ENCODE data around the gene MC1R.
"Not testable (repeated sequence)": the region's sequence is repeated elsewhere in the genome, so short reads cannot be mapped to it uniquely, and the experiment has no call there.

Gene MC1R

DNA sequence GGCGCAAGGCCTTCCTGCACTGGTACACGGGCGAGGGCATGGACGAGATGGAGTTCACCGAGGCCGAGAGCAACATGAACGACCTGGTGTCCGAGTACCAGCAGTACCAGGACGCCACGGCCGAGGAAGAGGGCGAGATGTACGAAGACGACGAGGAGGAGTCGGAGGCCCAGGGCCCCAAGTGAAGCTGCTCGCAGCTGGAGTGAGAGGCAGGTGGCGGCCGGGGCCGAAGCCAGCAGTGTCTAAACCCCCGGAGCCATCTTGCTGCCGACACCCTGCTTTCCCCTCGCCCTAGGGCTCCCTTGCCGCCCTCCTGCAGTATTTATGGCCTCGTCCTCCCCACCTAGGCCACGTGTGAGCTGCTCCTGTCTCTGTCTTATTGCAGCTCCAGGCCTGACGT lies 17.0 kb downstream of the MC1R start:
- DNase-seq (ENCODE audit: low read depth) = not testable (repeated sequence)

DNA sequence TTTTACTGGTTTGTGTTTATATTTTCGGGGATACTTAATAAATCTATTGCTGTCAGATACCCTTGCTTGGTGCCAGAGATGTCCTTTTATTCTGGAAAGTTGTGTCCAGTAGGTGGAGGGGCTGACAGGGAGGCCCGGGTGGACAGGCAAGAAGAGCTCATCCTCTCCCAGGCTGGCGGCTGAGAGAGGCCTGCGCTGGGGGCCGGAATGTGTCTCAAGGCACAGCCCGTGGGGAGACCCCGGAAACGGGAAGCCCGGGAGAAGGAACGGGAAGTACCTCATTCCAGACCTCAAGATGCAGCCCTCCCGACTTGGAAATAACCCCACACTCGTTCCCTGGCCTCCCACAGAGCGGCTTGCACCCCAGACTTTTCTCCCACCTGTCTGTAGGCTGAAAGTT lies 17.4 kb downstream of the MC1R start:
- DNase-seq (ENCODE audit: low read depth) = no peak

DNA sequence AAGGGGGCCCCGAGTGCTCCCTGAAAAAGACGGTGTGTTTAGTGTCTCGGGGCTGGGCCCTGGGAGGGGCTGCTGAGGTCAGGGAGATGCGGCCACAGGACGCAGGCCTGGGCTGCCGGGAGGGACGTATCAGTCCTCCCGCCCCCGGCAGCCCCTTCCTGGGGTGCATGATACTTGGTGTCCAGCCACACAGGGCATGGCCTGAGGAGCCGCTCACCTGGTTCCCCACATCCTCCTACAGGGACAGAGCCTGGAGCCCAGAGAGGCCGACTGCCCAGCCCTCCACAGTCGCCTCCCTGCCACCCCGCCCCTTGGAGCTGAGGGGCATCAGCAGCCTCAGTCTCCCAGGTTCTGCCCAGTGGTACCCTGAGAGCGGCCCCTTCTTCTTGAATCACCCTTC lies 17.8 kb downstream of the MC1R start:
- DNase-seq (ENCODE audit: low read depth) = no peak

DNA sequence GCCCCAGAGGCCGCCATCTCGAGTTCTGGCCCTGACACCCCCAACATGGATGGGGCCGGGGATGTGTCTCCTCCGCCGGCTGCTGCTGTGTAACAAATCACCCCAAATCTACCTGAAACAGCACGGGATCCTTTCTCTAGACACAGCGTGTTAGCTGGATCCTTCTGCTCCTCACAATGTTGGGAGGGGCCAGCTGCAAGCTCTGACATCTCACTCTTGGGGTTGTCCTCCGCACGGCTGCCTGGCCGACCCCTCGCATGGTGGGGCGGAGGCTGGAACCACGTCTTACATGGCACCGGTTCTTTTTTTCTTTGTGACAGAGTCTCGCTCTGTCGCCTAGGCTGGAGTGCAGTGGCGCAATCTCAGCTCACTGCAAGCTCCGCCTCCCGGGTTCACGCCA lies 18.3 kb downstream of the MC1R start:
- no peak for DNase-seq (ENCODE audit: low read depth)

DNA sequence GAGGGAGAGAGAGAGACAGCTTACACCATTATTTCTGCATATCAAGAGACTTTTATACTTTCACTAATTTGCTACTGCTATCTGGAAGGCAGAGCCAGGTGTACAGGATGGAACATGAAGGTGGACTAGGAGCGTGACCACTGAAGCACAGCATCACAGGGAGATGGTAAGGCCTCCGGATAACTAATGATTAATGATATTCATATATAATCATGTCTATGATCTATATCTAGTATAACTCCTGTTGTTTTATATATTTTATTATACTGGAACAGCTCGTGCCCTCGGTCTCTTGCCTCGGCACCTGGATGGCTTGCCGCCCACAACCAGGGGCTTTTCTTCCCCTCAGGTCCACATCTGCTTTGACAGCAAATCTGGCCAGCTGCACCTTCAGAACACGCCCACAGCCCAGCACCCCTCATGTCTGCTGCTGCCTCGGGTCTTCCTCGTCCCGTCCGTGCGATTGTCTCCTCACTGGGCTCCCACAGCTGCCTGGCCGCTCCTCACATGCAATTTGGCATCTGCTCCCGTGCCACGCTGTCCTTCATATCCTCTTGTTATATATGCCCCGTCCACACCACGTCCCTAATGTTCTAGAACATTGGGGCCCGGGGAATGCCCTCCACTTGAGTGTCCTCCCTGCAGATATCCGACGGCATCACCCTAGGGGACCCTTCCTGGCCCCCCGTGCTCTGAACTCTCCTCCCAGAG lies 19.7 kb downstream of the MC1R start:
- DNase-seq (ENCODE audit: low read depth) = no peak

DNA sequence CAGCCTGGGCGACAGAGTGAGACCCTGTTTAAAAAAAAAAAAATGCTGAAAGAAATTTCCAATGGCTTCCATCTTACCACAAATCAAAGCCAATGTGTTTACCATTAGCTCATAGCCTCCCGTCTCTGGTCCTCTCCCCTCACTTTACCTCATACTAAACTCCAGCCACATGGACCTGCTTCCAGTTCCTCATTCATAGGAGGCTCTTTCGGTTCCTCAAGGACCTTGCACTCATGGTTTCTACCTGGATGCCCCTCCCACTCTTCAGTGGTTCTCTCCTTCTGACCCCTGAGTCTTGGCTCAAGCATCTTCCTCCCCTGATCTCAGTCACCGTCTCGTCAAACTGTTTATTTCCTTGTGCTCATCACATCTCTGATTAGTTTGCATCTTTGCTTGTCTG lies 26.1 kb downstream of the MC1R start:
- DNase-seq (ENCODE audit: low read depth) = no peak

DNA sequence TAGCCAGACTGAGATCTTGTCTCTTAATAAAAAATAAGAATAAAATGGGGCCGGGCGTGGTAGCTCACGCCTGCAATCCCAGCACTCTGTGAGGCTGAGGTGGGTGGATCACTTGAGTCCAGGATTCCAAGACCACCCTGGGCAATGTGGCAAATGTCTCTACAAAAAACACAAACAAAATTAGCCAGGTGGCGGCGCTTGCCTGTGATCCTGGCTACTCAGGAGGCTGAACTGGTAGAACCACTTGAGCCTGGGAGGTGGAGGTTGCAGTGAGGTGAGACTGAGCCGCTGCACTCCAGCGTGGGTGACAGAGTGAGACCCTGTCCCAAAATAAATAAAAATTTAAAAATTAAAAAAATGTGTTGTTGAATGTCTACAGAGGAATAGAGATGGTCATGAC lies 27.0 kb downstream of the MC1R start:
- DNase-seq (ENCODE audit: low read depth) = no peak

DNA sequence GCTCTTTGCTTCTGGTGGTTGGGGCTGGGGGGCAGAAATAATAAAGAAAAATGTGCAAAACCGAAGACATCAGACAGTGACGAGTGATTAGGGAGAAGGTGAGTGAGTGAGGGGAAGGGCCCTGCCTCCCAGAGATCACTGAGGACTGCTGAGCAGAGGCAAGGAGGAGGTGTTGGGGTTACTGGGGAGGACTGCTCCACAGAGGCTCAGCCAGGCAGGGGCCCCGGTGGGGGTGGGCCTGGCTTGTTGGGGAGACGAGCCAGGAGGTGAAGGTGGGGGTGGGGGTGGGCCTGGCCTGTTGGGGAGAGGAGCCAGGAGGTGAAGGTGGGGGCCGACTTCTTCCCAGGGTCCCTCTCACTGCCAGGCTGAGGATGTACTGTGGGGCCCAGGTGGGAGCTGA lies 27.9 kb downstream of the MC1R start:
- no peak for DNase-seq (ENCODE audit: low read depth)

DNA sequence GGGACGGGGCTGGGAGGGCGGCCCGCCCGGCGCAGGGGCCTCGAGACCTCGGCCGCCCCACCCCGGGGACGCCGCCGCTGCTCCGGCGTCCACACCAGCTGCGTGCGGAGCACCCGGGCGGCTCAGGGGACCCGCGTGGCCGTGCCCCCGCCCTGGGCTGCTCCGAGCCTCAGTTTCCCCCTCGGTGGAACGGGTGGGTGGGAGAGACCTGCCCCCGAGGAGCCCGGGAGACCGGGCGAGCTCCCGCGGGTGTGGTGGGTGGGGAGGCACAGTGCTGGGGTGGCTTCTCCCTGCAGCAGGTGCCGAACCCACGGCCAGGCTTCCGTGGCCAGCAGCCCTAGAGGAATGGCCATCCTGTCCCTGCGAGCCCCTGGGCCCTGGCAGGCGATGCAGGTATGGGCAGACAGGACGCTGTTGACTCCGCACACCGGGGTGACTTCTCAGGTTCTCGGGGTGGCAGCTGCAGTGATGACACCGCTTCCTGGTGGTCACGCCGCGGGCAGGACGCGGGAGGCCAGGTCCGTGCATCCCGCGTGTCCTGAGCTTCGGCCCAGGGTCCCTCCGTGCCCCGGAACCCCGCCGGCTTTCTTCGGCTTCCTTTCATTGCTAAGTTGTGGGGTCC lies 30.6 kb downstream of the MC1R start:
- no peak for DNase-seq (ENCODE audit: low read depth)

DNA sequence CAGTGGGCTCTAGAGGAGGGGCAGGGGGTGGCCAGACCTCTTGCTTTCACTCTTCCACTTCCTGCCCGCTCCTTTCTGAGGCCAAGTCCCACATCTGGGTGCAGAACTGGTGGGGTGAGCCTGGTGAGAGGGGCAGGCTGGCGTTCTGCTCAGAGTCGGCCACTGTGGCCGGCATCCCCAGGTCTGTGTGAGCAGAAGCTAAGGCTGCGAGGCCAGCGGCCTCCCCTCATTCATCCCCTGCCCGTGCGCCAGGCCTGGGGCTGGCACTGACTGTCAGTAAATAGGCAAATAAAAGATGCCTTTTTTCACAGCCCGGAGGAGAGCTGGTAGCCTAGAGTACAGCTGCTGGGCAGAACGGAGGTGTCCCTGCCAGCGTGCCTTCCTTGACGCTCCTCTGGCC lies 31.1 kb downstream of the MC1R start:
- no peak for DNase-seq (ENCODE audit: low read depth)

DNA sequence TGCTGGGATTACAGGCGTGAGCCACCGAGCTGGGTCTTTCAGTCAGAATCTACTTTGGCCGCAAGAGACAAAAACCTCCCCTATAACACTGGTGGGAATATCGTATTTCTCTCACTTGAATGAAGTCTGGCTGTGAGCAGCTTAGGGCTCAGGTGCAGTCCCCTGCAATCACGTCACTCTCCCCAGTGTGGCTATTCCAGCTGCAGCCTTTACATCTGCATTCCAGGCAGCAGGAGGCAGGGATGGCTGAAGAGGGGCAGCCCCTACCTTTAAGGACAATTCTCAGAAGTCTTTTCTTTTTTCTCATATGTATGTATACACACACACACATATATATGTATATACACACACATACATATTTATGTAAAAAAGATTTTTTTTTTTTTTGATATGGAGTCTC lies 32.8 kb downstream of the MC1R start:
- DNase-seq (ENCODE audit: low read depth) = no peak

DNA sequence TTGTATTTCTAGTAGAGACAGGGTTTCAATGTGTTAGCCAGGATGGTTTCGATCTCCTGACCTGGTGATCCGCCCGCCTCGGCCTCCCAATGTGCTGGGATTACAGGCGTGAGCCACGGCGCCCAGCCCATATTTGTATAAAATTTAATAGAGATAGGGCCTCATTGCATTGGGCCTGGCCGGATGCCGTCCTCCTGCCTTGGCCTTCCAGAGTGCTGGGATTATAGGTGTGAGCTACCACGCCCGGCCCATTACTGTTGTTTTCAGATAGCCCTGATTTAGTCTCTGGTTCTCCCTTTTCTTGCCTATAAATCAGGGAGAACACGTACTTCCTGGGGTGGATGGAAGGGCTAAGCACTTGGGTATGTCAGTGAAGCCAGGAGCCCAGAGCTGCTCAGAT lies 33.4 kb downstream of the MC1R start:
- DNase-seq (ENCODE audit: low read depth) = no peak

DNA sequence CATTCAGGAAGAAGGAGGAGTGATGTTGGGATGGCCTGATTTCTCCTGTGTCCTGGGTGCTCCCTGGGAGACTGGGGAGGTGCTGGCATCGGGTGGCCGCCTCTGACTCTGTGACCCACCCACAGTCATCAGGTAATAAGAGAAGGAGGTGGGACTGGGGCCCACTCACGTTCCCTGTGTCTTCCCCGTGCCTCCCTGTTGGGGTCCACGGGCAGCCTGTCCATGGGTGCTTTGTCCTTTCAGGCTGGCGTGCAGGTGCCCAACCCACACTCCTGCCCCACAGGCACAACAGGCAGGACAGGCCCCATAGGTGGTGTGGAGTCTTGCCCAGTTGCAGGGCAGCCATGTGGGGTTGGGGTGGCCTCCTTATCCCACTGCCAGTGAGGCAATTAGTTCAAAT lies 33.9 kb downstream of the MC1R start:
- DNase-seq (ENCODE audit: low read depth) = no peak

DNA sequence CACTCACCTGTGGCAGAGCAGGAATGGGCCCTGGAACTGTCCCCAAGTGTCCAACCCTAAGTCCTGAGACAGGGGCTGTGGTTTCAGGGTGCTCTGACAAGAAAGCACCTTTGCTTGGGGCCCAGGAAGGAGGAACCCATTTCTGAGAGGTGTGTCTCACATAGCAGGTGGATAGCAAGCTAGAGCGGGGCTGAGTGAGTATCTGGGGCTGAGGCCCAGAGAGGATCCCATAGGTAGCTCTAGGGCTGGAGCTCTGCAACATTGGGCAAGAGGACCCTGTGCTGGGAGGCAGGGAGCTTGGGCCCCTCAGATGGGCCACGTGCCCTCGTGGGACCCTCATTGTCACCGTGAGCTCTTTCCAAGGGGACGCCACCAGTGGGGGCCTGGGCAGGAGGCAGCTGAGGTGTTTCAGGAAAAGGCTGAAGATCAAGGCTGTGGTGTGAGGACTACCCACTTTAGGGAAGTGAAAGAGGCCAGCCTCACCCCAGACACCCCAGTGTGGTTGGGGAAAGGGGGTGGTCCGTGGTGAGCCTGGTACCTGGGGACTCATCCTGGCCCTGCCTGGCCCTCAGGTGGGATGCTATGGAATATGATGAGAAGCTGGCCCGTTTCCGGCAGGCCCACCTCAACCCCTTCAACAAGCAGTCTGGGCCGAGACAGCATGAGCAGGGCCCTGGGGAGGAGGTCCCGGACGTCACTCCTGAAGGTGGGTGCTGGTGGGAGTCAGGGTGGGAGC lies 35.2 kb downstream of the MC1R start:
- DNase-seq (ENCODE audit: low read depth) = no peak

DNA sequence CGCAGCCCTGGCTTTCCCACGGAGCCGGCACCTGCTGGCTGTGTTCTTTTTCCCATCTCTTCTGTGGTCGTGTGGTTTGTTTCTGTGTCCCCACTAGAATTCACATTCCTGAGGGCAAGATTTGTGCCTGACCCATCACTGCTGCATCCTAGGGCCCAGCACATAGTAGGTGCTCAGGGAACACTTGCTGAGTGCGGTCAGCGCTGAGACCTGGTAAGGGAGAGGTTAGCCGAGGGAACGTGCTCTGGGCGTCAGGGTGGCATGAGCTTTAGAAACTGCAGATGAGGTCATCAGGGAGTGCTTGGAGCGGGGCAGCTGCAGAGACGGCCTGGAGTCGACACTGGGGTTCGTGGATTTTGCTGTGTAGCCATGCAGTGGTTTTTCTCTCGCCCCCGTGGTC lies 35.8 kb downstream of the MC1R start:
- DNase-seq (ENCODE audit: low read depth) = no peak

DNA sequence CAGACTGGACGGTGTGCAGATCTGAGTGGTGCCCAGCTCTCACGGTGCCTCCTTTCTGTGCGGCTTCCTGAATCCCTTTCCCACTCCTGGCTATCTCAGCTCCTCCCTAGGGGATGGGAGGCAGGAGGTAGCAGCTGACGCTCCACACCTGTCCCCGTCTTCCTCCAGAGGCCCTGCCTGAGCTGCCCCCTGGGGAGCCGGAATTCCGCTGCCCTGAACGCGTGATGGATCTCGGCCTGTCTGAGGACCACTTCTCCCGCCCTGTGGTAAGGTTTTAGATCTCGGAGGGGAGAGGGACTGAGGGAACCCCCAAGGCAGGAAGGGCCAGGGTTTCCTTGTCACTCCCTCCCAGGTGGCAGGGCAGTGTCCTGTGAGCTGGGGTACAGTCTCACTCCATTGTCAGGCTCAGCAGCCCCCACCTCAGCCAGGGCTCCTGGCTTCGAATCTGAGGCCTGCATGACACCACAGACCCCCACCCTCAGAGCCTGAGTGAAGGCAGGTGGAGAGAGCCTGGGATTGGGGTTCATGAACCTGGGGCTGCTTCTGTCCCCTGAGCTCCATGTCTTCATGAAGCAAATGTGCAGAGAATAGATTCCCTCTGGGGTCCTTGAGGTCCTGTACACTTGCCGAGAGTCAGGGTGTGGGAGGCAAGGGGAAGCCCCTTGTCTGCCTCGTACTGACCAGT lies 36.5 kb downstream of the MC1R start:
- DNase-seq (ENCODE audit: low read depth) = no peak

DNA sequence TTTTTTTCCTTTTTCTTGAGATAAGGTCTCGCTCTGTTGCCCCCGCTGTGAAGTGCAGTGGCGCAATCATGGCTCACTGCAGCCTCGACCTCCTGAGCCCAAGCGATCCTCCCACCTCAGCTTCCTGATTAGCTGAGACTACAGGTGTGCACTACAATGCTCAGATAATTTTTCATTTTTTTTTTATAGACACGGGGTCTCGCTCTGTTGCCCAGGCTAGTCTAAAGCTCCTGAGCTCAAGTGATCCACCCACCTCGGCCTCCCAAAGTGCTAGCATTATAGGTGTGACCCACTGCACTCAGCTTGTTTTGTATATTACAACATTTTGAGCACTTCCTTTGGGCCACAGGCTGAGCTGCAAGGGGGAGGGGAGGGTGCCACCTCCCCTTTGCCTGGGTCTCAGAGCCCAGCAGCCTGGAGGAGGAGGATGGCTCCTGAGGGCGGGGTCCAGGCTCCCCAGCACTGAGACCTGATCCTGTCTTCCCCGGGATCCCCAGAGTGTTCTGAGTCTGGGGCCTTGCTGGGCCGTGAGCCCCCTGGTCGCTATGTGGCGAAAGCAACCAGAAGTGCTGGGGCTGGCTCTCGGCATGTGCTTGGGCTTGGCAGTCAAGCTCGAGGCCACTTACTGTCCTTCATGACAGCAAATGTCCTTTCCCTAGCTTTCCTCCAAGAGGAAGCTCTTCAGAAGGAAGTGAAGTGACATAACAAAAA lies 38.0 kb downstream of the MC1R start:
- no peak for DNase-seq (ENCODE audit: low read depth)

DNA sequence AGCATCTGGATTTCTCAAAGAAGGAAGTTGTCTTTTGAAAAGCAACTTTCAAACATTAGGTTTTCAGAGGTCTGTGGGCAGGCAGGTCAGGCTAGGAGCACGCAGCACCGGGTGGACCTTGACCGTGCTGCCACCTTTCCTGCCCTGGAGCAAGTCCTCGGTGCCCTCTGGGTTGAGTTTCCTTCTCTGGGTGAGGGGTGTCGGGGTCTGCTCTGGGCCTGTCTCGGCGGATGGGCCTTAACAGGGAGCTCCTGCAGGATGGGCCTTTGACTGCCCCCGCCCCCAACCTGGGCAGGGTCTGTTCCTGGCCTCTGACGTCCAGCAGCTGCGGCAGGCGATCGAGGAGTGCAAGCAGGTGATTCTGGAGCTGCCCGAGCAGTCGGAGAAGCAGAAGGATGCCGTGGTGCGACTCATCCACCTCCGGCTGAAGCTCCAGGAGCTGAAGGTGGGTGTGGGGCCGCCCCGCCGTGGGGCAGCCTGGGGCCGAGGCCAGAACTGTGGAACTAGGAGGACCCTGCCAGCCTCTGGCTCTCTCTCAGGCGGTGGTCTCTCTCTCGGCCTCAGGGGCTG lies 38.6 kb downstream of the MC1R start:
- DNase-seq (ENCODE audit: low read depth) = no peak

DNA sequence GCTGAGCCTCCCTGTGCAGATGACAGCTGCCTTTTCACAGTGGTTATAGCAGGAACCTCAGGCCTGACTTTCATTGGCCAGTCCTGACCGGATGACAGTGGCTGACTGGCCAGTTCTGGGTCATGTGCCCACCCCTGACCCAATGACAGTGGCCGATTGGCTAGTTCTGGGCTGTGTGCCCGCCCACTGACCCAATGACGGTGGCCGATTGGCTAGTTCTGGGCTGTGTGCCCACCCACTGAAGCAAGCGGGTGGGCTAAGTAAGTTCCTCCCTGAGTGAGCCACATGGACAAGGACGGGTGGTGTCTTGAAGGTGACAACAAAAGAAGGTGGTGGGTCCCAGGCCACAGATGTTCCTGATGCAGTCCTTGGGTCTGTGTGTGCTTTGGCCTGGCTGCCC lies 39.4 kb downstream of the MC1R start:
- DNase-seq (ENCODE audit: low read depth) = no peak

DNA sequence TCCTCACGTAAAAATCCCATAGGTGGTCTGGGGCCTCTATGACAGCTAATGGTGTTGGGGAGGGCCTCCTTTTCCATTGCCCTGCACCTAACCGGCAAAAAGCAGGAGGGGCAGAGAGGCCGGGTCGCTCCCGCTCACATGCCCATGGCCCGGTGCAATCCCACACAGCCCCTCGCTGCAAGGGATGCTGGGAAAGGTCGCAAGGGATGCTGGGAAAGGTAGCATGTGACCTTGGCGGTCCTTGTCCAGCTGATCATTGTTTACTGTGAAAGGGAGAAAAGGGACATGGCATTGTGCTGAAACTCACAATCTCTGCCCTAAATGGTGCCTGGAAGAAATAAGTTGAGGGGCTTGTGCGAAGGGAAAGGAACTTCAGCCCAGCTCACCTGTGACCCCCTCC lies 39.9 kb downstream of the MC1R start:
- DNase-seq (ENCODE audit: low read depth) = no peak

DNA sequence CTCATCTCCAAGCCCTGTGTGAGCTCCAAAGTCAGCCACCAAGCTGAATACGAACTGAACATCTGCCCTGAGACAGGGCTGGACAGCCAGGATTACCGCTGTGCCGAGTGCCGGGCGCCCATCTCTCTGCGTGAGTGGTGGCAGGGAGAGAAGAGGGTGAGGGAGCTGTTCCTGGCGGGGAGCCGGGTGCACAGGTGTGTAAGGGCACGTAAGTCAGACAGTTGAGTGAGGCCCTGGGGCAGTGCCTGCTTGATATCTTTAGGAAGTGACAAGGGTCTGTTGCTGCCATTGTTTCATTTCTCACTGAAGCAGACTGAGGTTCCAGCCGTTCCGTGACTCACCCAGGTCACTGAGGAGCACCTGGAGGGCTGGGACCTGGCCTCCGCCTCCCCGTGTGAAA lies 42.3 kb downstream of the MC1R start:
- DNase-seq (ENCODE audit: low read depth) = no peak

DNA sequence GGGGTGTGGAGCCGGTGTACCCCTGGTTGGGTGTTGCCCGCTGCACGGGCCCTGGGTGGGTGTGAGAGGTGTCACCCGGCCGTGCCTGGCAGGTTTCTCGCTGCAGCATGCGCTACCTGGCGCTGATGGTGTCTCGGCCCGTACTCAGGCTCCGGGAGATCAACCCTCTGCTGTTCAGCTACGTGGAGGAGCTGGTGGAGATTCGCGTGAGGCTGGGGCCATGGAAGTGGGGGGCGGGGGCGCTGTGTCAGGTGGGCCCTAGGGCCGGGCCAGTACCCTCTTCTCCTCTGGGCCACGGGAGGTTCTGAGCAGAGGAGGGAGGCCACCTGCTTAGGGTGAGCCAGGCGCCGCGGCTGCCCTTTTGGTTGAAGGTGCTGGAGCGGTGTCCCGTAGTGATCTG lies 43.3 kb downstream of the MC1R start:
- DNase-seq (ENCODE audit: low read depth) = no peak

All from stimulated activated CD8-positive, alpha-beta memory T cell treated with anti-CD3 and anti-CD28 coated beads, Interleukin-12 subunit alpha, Interleukin-12 subunit beta, amount 100 ng/mL, for 1 hour (primary cell).